IPS-NIHi7 (cell line): ENCODE results near the gene MUC13.

Experiments used
- DNase-seq: peaks from one replicate; pipeline ENCODE4 v3.0.0; 2012; ENCODE audit warnings: mixed read lengths; ENCODE audit errors: extremely low spot score

The MUC13 gene

DNA sequence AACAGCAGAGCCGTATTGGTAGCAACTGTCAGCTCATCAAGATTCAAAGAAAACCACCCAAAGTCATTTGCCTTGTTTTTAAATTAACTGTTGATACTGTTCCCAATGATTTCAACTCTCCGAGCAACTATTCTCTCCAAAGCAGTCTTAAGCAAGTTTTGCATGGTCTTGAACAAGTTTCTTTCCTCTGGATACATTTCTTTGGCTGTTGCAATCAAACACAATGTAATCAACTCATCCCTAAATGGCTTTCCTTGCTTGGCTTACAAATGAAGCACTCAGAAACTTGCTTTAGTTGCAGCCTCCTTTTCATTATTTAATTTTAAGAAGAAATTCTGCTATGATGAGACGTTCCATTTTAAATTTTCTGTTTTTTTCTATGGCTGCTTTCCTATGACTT, 15.5 kb upstream of the MUC13 start:
- DNase-seq, result no peak

DNA sequence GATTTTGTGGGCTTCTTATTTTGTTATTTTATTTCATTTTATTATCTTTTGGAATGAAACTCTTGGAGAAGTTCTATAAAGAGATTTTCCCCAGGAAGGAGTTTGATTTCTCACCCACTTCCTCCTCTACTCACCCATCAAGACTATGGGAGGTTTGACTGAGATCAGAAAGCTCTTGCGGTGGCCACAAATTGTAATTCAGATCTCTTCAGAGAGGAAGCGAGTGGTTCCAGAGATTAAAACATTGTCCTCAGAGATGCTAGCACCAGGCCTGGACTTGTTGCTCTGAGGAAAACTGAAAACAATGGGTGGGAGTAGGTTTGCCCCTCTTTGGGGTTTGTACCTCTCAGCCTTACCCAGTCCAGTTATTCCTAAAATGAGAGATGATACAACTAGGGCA, 8.1 kb upstream of the MUC13 start:
- DNase-seq, result no peak

DNA sequence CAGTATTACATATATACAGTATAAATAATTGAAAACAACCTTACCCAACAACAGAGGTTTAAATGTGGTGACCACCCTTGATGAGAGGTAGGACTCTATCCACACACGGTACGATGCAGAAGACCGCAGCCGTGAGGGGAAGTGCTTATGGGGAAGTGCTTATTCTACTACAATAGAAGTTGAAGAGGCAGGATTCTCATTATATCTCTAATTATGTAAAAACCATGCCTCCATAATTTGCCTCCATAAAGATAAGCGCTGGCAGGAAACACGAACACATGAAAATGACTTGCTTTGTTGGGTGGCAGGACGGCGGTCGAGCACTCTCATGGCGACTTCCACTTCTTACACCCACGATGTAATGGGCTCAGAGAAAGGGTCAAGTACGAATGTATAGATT, 7.2 kb upstream of the MUC13 start:
- DNase-seq, result no peak

DNA sequence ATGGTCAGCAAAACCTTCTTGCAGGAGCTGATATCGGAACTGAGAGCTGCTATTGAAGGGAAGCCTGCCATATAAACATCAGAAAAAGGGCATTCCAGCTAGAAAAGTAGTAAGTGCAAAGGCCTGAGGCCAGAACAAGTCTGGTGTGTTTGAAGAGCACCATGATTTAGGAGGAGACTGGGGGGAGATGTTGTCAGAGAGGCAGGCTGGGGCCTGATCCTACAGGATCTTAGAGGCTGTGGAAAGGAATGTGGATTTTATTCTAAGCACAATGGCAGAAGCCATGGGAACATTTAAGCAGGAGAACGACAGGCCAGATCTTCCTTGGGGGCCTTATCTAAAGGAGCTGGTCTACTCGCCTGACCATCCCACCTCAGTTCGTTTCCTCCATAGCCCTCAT, 5.1 kb upstream of the MUC13 start:
- DNase-seq, result no peak

DNA sequence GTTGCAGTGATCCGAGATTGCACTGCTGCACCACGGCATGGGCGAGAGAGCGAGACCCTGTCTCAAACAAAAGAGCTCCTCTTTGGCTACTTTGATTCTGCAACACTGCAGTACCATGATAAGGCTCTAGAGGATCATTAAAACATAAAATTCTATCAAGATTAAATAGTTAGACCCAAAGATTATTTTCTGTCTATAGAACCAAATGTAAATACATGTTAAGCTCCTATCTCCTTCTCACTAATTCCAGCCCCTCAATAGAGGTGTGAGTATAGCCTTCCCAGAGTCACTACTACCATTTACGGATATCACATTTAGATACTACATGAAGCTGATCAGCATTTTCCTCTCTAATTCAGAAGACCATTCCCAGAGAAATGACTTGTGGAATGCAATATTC, 4.3 kb upstream of the MUC13 start:
- DNase-seq, result no peak

DNA sequence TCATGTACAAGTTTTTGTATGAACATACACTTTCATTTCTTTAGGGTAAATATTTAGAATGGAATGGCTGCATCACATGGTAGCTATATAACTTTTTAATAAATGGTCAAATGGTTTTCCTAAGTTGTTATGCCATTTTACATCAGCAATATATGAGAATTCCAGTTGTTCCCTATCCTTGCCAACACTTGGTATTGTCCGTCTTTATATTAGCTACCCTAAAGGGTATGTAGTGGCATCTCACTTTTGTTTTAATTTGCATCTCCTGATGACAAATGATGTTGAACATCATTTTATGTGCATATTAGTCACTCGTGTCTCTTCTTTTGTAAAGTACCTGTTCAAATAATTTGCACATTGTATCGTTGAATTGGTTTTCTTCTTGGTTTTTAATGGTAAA, 2.5 kb upstream of the MUC13 start:
- DNase-seq, result no peak

DNA sequence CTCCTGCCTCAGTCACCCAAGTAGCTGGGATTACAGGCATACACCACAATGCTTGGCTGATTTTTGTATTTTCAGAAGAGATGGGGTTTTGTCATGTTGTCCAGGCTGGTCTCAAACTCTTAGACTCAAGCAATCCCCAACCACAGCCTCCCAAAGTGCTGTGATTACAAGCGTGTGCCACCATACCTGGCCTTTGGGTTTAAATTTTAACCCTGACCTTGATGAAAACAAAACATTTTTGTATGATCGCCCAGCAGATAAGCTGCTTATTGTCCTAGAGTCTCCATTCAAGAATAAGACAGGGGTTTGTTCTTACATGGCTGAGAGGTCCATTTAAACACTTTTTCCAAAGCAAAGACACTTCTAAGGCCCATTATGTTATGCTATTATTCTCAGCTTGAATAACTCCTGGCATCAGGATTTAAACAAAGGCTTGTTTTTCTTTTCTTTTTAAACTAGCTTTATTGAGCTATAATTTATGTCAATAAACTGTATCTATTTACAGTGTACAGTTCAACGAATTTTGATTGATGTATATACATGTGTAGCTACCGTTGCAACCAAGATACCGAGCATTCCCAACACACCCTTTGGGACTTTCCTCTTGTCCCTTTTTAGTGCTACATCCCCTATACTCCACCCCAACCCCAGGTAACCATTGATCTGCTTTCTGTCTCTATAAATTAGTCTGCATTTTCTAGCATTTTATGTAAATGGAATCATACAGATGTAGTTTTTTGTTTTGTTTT, 1.4 kb upstream of the MUC13 start:
- no peak for DNase-seq

DNA sequence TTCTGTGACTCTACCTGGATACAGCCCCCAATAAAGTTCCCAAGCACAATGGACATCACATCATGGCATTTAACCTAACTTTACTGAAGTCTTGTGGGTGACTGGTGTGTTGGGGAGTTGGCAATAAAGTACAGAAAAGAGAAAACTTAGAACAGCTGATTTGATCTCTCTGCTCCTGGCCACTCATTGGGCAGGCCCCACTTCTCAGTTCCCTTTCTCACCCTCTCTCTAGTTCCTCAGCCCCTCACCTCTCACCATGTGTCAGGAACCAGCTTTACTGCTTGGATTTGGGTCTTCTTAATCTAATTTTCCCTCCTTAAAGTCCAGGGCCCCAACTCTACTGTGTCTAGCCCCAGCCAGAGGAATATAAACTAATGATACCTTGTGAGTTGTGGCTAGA, 713 bp upstream of the MUC13 start:
- DNase-seq, result no peak

DNA sequence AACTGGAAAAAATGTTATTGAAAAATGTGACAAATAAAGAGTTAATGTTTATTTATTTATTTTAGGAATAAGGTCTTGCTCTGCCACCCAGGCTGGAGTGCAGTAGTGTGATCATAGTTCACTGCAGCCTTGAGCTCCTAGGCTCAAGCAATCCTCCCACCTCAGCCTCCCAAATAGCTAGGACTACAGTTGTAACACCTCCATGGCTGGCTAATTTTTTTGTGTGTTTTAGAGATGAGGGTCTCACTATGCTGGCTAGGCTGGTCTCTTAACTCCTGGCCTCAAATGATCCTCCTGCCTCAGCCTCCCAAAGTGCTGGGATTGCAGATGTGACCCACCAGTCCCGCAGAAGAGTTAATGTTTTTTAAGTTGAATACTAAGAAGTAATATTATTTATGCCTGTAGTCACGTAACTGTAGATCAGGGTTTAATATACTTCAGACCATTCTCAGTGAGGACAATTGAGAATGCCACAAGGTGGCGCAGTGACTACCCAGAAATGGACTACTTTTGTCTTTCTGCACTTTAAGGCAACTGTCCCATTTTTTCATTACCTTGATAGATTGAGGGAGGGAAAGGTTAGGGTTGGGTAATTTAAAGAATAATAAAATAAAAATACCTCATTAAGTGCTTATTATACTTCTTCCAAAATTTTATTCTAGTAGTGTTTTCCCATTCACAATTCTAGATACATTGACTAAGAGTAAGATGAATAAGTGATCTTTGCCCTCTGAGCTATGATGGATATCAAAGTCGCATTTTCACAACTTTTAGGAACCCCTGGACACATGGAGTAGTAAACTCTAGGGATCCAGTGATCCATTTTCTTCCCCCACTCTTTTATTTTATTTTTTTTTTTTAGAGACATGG, 6.0 kb downstream of the MUC13 start:
- DNase-seq, result peak; percentile 48

DNA sequence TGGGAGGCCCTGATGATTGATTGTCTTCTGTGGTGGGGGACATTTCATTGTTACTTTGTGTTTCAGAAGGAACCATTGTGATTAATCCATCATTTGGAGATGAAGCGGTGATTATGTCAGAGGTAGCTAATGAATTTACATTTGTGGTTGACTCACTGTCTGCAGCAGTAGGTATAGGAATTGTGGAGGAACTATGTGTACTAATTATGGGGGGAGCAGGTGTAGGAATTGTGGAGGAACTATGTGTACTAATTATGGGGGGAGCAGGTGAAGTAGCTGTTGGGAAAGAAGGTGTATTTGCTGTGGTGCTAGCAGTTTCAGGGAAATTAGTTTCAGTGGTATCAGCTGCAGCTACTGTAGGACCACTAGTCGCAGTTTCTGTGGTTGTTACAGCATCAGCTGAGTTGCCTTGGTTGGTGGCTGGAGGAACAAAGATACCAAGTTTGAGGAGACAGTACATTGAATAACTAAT, 6.9 kb downstream of the MUC13 start:
- DNase-seq, result no peak

DNA sequence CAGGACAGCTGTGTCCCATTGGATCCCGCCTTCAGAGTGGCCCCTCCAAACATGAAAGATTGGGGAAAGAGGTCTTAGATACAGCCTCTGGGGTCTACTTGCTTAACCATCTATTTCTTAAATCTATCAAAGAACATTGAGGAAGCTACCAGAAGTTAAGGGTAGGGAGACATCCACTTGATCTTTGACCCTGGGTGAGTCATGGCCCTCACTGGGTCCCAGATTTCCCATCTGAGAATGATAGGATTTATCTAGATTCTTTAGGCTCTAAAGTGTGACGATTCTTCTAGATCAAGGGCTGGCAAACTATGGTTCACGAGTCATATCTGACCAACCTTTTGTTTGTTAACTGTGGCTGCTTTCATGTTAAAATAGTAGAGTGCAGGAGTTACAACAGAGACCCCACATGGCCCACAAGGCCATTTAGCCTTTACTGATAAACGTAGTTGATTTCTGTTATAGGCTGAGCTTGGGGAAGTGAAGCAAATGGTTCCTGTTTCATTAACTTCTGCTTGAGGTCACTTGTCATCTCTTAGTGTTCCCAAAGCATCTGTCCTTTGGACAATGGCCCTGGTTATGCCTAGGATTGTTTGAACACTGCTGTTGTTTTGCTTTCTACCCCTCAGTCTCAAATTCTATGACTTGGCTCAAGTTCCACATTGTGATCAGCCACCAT, 8.0 kb downstream of the MUC13 start:
- no peak for DNase-seq

DNA sequence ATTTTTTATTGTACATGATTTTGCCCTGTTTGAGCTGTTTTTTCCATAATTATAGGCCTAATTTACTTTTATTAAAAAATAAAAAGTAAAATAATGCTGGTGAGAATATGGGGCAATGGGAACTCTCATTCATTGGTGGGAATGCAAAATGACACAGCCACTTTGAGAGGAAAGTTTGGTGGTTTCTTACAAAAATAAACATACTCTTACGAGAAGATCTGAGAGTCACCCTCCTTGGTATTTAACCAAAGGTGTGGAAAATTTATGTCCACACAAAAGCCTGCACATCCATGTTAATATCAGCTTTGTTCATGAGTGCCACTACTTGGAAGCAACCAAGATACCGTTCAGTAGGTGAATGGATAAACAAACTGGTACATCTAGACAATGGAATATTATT, 9.8 kb downstream of the MUC13 start:
- no peak for DNase-seq

DNA sequence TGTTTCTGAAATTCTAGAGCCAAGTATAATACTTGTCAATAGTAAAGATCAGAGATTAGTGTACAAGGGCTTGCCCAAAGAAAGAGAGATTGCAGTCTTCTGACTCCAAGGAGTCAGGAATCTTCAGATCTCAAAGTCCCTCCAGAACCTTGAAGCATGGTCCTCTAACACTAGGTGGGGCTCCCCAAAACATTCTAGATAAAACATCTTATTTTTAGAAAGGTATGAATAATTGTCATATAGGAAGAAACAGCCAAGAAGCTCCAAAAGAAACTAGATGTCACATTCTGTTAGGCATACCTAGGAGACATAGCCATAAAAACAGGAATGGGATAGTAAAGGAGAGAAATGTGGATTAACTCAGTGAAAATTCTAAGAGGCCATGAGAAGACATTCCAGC, 10.7 kb downstream of the MUC13 start:
- DNase-seq, result no peak

DNA sequence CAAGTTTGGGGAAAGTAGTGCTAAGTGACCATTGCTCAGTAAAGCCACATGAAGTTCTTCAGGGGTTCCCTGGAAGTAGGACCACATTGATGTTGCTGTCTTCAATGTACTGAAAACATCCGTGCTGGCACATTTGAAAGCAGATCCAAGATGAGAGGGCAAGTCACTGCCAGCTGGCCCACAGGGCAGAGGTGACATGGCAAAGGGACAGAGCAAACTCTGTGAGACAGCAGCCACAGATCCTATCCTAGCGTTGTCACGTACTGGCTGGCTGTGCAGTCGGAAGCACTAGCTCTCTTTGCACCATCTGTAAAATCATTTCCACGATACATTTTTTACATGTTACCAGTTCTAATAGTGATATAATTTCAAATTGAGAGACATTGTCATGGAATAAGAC, 13.8 kb downstream of the MUC13 start:
- DNase-seq, result no peak

DNA sequence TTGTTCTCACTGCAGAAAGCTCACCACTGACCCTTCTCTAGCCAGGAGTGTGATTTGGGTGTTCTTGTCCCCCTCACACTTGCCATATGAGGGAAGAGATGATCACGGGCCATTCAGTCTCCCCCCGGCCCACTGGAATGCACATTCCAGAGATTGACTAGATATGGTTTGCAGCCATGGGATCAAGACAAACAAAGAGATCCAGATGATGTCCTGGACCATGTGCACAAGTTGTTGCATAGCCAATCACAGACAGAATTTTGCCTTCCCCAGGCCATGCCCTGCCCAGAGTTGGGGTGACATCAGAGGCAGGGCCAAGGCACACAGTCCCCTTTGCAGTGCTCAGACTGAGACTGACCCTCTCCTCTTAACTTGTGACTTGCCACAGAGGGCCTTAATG, 14.8 kb downstream of the MUC13 start:
- no peak for DNase-seq

DNA sequence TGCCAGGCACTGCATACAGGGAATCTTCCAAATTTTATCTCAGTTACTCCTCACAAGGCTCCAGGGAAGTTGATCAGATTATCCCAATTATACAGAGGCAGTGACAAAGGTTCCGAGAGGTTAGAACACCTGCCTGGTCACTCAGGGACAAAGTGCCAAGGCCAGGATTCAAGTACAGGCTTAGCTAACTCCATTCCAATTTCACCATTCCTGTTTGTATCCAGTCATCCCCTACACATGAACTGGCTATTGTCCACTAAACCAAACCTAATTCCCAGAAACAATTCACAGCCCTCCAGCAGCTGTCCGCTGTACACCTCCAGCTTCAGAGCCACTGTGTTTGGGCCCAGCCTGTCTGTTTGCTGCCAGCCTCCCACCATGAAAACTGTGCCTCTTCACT, 16.0 kb downstream of the MUC13 start:
- DNase-seq, result no peak

DNA sequence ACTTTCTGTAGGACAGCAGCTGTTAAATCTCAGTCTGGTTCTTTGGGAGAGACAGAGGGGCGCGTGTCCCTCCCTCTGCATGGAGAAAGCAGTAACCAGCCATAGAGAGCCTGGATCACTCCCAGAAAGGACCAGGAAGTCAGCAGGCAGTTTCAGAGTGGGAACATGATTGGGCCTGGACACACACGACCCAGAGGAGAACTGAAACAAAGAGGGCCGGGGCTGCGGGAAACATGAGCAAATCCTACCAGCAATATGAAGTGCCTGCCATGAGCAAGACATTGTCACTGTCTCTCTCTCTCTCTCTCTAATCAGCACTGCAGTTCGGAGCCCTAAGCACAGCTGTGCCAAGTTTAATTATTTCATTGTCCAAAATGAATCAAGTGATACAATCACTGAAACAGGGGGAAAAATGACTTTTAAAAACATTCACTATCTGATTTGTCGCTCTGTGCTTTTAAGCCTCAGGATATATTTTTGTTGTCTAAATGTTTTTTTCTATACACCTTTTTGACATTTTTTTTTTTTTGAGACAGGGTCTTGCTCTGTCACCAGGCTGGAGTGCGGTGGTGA, 17.6 kb downstream of the MUC13 start:
- no peak for DNase-seq

DNA sequence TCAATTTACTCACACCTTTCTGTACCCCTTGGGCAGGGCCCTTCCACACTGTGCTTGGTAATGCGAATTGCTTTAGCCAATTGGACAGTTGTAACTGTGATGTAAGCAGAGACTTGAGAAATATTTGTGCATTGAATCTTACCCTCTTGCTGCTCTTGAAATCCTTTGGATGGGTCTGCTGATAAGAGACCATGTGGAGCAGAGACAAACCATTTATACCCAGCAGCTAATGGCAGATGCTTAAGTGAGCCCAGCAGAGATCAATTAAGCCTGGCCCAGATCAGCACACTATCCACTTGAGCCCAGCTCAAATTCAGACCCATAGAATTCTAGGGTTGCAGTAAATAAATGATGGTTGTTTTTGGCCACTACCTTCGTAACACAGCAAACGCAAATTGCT, 19.3 kb downstream of the MUC13 start:
- no peak for DNase-seq

DNA sequence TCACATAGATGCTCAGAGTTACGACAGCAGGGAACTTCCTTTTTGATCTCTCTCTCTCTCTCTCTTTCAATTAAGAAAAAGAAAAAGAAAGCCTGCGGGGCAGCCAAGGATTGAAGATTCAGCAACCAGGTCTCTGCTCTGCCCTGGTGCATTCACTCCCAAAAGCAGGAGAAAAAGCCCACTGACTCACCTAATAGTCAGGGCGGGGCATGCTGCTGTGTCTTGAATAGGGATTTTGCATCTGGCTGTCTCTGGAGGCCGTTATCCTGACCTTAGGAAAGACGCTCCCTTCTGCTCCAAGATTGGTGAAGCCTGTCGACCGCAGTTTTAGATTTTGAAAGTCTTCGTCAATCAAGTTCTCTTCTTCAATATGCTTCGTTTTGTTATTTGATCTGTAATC, 26.6 kb downstream of the MUC13 start:
- DNase-seq, result peak; percentile 74

DNA sequence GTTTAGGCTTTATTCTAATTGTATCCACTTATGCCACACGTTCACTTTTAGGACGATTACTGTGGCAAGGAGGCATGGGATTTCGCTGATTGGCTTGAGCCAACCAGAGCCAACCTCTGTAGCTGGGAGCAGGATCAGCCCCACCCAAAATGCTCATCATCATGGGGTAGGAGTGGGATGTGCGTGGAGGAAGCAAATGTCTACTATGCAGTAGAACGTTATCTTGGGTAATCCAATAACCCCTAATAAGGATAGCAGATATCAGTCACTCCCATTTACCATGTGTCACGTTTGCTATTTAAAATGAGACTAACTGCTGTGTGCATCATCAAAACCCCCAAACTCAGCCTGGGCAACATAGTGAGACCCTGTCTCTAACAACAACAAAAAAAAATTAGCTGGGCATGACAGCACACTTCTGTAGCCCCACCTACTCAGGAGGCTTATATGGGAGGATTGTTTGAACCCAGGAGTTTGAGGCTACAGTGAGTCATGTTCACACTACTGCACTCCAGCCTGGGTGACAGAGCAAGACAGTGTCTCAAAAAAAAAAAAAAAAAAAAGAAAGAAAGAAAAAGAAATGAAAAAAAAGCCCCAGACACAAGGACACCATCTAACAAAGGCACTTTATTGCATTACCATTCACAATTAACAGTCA, 29.6 kb downstream of the MUC13 start:
- DNase-seq, result no peak

DNA sequence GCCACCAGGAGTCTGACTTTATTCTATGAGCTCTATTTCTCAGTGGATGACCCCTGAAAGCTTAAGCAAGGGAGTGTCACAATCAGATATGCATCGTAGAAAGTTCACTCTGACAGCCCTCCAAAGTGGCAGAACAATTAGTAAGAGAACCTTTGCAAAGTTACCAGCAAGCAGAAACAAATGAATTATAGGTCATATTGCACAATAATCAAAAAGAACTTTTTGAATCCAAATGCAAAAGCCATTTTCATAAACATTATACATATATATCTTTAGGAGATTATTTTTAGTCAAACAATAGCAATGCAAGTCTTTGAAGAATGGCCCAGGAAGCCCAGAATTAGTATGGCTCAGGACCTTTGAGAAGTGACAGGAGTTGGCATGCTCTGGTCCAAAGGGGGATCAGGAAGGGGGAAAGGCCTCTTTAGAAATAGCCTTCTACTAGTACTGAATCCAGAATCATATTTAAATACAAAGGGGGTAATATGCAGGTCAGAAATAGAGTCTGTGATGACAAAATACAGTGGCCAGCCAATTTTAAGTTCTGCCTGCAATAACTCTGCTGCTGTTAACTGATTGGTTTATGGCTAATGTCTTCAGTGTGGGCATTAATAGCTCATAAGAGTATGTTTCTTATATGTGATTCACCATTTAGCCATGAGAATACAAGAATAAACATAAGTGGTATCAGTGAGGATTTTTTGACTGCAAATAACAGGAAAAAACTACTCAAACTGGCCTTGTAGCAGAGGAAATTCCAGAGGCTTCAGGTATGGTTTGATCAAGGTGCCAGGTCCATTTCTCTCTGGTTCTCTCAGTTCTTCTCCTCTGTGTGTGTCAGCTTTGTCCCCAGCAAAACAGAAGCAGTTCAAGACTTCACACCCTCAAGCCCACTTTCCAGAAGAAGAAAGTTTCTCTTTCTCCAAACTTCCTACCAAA, 30.4 kb downstream of the MUC13 start:
- DNase-seq, result no peak
